HCT116 (cell line): ENCODE data around the gene MVK. TPM values are rescaled to one million over a fixed set of nuclear protein-coding genes. Genes with fewer than 3 reads are reported as not detected.

Experiments
- ATAC-seq: fragments of 200-7000 bp; cut with Tn5 transposase; 2 replicates; pipeline ENCODE4 v1.9.1; 2020; ENCODE audit warnings: mild to moderate bottlenecking, moderate library complexity
- BruUV-seq: library from RNA; stranded (reverse); fragments of 400-500 nt; replicated peaks from 2 replicates; lab custom pipeline; 2021; lab: Mats Ljungman, UMichigan
- CTCF ChIA-PET: fragments of 300-600 bp; sonication (Branson Sonifier 250); formaldehyde crosslinking; loops from one replicate; lab custom pipeline; 2021; ENCODE audit warnings: antibody characterized with exemption; lab: Charles Lee
- POLR2A ChIA-PET: fragments of 300-600, 350-600 bp; sonication (Branson Sonifier 250); formaldehyde crosslinking; loops from one replicate; lab custom pipeline; 2021; ENCODE audit warnings: antibody characterized with exemption; lab: Charles Lee
- RAD21 ChIA-PET, 2 experiments: fragments of 300-600 bp; sonication (Branson Sonifier 250); formaldehyde crosslinking; loops; one replicate each; lab custom pipeline; 2023; ENCODE audit warnings: low total read pairs in 2 of 2; ENCODE audit not compliant: uncharacterized antibody in 2 of 2, unreplicated experiment in 2 of 2, low non-redundant PET in 1 of 2; lab: Charles Lee
- DNase-seq: peaks from one replicate; pipeline ENCODE4 v3.0.0-alpha.2; 2010; ENCODE audit warnings: low read depth, low spot score
- H2AFZ ChIP-seq: fragments of 200-600 bp; shearing (Covaris generic), sonication (generic); 2 replicates; pipeline ENCODE4 v1.6.1; 2017; ENCODE audit warnings: low read depth, mixed run types, mixed read lengths, antibody characterized with exemption, low read length; ENCODE audit not compliant: poor library complexity, severe bottlenecking
- H3K27ac ChIP-seq: 2 replicates; pipeline ENCODE4 v1.5.1; 2012; ENCODE audit warnings: low read depth, low read length
- H3K27me3 ChIP-seq: fragments of 200-600 bp; sonication (generic); 2 replicates; pipeline ENCODE4 v1.6.1; 2016; ENCODE audit warnings: mixed run types, low read length, mixed read lengths; ENCODE audit not compliant: insufficient read depth
- H3K36me3 ChIP-seq, 2 experiments: fragments of 200-500 bp in 1 of 2; fragments of 200-600 bp in 1 of 2; sonication (Bioruptor generic) in 1 of 2; sonication (generic) in 1 of 2; 2 replicates each; pipeline versions ENCODE4 v1.5.1 to v1.6.1; 2014 to 2016; ENCODE audit warnings: low read length in 2 of 2, inconsistent platforms in 1 of 2, mixed read lengths in 1 of 2, mixed run types in 1 of 2; ENCODE audit not compliant: insufficient read depth in 2 of 2, control insufficient read depth in 1 of 2
- H3K4me1 ChIP-seq, 2 experiments: fragments of 200-600 bp in 1 of 2; sonication (generic) in 1 of 2; 2 replicates each; pipeline versions ENCODE4 v1.5.1 to v1.6.1; 2012 to 2017; ENCODE audit warnings: low read length in 2 of 2, inconsistent platforms in 1 of 2, mild to moderate bottlenecking in 1 of 2, mixed read lengths in 1 of 2, mixed run types in 1 of 2, moderate library complexity in 1 of 2; ENCODE audit not compliant: insufficient read depth in 2 of 2, control insufficient read depth in 1 of 2
- H3K4me2 ChIP-seq: fragments of 200-600 bp; sonication (generic); 2 replicates; pipeline ENCODE4 v1.6.1; 2017; ENCODE audit warnings: mixed run types, low read length, mixed read lengths
- H3K4me3 ChIP-seq, 2 experiments: fragments of 200-600 bp in 1 of 2; sonication (generic) in 1 of 2; replicated peaks in 1 of 2; 2 replicates each; pipeline ENCODE4 v1.5.1; 2011 to 2016; ENCODE audit warnings: low read length in 2 of 2, control low read depth in 1 of 2, low read depth in 1 of 2, mild to moderate bottlenecking in 1 of 2, mixed read lengths in 1 of 2, mixed run types in 1 of 2
- H3K79me2 ChIP-seq: fragments of 200-600 bp; sonication (generic); 2 replicates; pipeline ENCODE4 v1.6.1; 2017; ENCODE audit warnings: mild to moderate bottlenecking, mixed run types, low read length, moderate library complexity, mixed read lengths; ENCODE audit not compliant: insufficient read depth
- H3K9ac ChIP-seq: fragments of 200-600 bp; sonication (generic); 2 replicates; pipeline ENCODE4 v1.6.1; 2016; ENCODE audit warnings: low read length, mixed read lengths
- H3K9me2 ChIP-seq: fragments of 200-600 bp; sonication (generic), shearing (Covaris generic); 2 replicates; pipeline ENCODE4 v1.6.1; 2017; ENCODE audit warnings: mixed run types, mild to moderate bottlenecking, moderate library complexity; ENCODE audit not compliant: insufficient read depth
- H3K9me3 ChIP-seq, 2 experiments: fragments of 200-500 bp in 1 of 2; fragments of 200-600 bp in 1 of 2; sonication (Bioruptor generic) in 1 of 2; sonication (generic) in 1 of 2; 2 replicates each; pipeline ENCODE4 v1.6.1; 2014 to 2017; ENCODE audit warnings: low read length in 2 of 2, mixed read lengths in 2 of 2, inconsistent platforms in 1 of 2, low read depth in 1 of 2, mild to moderate bottlenecking in 1 of 2, mixed run types in 1 of 2, moderate library complexity in 1 of 2; ENCODE audit not compliant: control insufficient read depth in 1 of 2, insufficient read depth in 1 of 2
- H4K20me1 ChIP-seq: fragments of 200-600 bp; sonication (generic), shearing (Covaris generic); 2 replicates; pipeline ENCODE4 v1.6.1; 2017; ENCODE audit warnings: mixed run types, mild to moderate bottlenecking, moderate library complexity; ENCODE audit not compliant: insufficient read depth
- CEBPB ChIP-seq: IDR thresholded peaks from 2 replicates; pipeline ENCODE4 v1.6.1; 2012; ENCODE audit warnings: low read depth
- ELF1 ChIP-seq: IDR thresholded peaks from 2 replicates; pipeline ENCODE4 v1.6.1; 2012; ENCODE audit warnings: low read depth, borderline replicate concordance
- EZH2 ChIP-seq: fragments of 200-600 bp; sonication (generic); IDR thresholded peaks from 2 replicates; pipeline ENCODE4 v1.6.1; 2017; ENCODE audit warnings: antibody characterized with exemption, mixed run types
- FOSL1 ChIP-seq: IDR thresholded peaks from 2 replicates; pipeline ENCODE4 v1.6.1; 2012; ENCODE audit warnings: low read depth
- JUND ChIP-seq: IDR thresholded peaks from 2 replicates; pipeline ENCODE4 v1.6.1; 2012
- POLR2A ChIP-seq: IDR thresholded peaks from 2 replicates; pipeline ENCODE4 v1.7.0; 2011; ENCODE audit warnings: borderline replicate concordance; ENCODE audit not compliant: insufficient read depth, insufficient read length; ENCODE audit errors: extremely low read depth
- POLR2AphosphoS5 ChIP-seq: IDR thresholded peaks from 2 replicates; pipeline ENCODE4 v1.6.1; 2011; ENCODE audit warnings: mild to moderate bottlenecking, low read depth, low read length, moderate library complexity
- RAD21 ChIP-seq: IDR thresholded peaks from 2 replicates; pipeline ENCODE4 v1.6.1; 2012; ENCODE audit warnings: low read depth, mild to moderate bottlenecking
- SIN3A ChIP-seq: IDR thresholded peaks from 2 replicates; pipeline ENCODE4 v1.6.1; 2012; ENCODE audit warnings: low read depth
- SP1 ChIP-seq: IDR thresholded peaks from 2 replicates; pipeline ENCODE4 v1.6.1; 2012; ENCODE audit warnings: low read depth
- SRF ChIP-seq: IDR thresholded peaks from 2 replicates; pipeline ENCODE4 v1.6.1; 2012; ENCODE audit warnings: low read depth
- TCF7L2 ChIP-seq: IDR thresholded peaks from 2 replicates; pipeline ENCODE4 v1.7.0; 2011; ENCODE audit warnings: borderline replicate concordance, inconsistent platforms; ENCODE audit not compliant: insufficient read depth, insufficient read length; ENCODE audit errors: extremely low read depth
- YY1 ChIP-seq: IDR thresholded peaks from 2 replicates; pipeline ENCODE4 v1.6.1; 2011; ENCODE audit warnings: low read length, low read depth, moderate library complexity, mild to moderate bottlenecking; ENCODE audit not compliant: insufficient replicate concordance; ENCODE audit errors: extremely low read depth
- ZFX ChIP-seq: fragments of 450-650 bp; IDR thresholded peaks from 2 replicates; pipeline ENCODE4 v1.6.1; 2017
- ZNF274 ChIP-seq: fragments of 200-500 bp; sonication (Bioruptor generic); IDR thresholded peaks from 2 replicates; pipeline ENCODE4 v1.6.1; 2014; ENCODE audit warnings: mild to moderate bottlenecking, low read depth, low read length, inconsistent platforms
- intact Hi-C: fragments of 100-400 bp; cut with micrococcal nuclease; formaldehyde crosslinking; loops from 2 replicates; pipeline ENCODE4 v1.10.0; 2022
- total RNA-seq: library from RNA; stranded (reverse); gene quantifications from one replicate; pipeline ENCODE4 v1.2.1, GENCODE V29; 2021; ENCODE audit not compliant: unreplicated experiment
- TF ChIP-seq, protein P1 (sequence below), 3 experiments: fragments of 200-600 bp in 1 of 3; sonication (generic) in 1 of 3; IDR thresholded peaks in 2 of 3; conservative IDR thresholded peaks in 1 of 3; 2 replicates each; pipeline ENCODE4 v1.5.1; 2012 to 2017; ENCODE audit warnings: low read depth in 2 of 3, low read length in 2 of 3, antibody characterized with exemption in 1 of 3, borderline replicate concordance in 1 of 3, control low read depth in 1 of 3, mild to moderate bottlenecking in 1 of 3, mixed read lengths in 1 of 3, mixed run types in 1 of 3, moderate library complexity in 1 of 3; ENCODE audit not compliant: insufficient read depth in 1 of 3
- TF ChIP-seq, protein P2 (sequence below): IDR thresholded peaks from 2 replicates; pipeline ENCODE4 v1.6.1; 2012
- TF ChIP-seq, protein P3 (sequence below): IDR thresholded peaks from 2 replicates; pipeline ENCODE4 v1.6.1; 2012

The MVK gene
- total RNA-seq, 1 experiment from 2014 or later, result 17.3 TPM

DNA sequence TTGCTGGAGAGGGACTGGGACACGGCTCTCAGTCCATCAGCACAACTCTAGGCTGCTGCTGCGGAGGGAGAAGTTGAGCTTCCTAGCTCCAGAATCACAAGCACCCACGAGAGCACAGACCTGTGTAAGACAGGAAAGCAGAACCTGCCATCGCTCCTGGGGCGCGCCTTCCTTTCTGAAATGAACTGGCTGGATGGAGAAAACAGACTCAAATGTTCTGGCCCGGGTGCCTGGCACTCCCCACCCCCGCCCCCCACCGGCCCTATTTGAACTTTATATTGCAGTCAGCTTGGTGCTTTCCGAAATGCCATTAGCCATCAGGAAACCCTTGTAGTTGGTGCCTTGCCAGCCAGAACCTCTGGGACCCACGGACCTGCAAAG lies 23.8 kb downstream of the MVK start:
- POLR2A ChIA-PET, result interaction anchor here (0.6 kb wide), 1 partner anchor 24 kb away, joined by 3 read pairs; the partner anchor contains the start of genes MMAB and MVK
- CTCF ChIA-PET, result interaction anchor here (0.7 to 3.3 kb wide), 15 partner anchors 9 to 248 kb away, joined by 3 to 64 read pairs (median 6); partner anchors contain the start of genes FAM222A, MMAB and MVK
- no peaks in the 10 kb centered on the region for H3K79me2 ChIP-seq
- TF ChIP-seq FOSL1, result no peak
- TF ChIP-seq RAD21, result no peak
- TF ChIP-seq SIN3A, result no peak
- TF ChIP-seq TCF7L2, result no peak
- no peak for TF ChIP-seq SP1
- no peak for TF ChIP-seq EZH2
- TF ChIP-seq POLR2A, result no peak
- no peak for TF ChIP-seq POLR2AphosphoS5
- TF ChIP-seq ZNF274, result no peak
- TF ChIP-seq, protein P1, sequence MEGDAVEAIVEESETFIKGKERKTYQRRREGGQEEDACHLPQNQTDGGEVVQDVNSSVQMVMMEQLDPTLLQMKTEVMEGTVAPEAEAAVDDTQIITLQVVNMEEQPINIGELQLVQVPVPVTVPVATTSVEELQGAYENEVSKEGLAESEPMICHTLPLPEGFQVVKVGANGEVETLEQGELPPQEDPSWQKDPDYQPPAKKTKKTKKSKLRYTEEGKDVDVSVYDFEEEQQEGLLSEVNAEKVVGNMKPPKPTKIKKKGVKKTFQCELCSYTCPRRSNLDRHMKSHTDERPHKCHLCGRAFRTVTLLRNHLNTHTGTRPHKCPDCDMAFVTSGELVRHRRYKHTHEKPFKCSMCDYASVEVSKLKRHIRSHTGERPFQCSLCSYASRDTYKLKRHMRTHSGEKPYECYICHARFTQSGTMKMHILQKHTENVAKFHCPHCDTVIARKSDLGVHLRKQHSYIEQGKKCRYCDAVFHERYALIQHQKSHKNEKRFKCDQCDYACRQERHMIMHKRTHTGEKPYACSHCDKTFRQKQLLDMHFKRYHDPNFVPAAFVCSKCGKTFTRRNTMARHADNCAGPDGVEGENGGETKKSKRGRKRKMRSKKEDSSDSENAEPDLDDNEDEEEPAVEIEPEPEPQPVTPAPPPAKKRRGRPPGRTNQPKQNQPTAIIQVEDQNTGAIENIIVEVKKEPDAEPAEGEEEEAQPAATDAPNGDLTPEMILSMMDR (IDR thresholded peaks at IDR 0.05 in 2 of 3, conservative IDR thresholded peaks at IDR 0.05 in 1 of 3; ENCODE audit: borderline replicate concordance in 1 of 3, insufficient read depth in 1 of 3, low read depth in 2 of 3, low read length in 2 of 3), result no peak
- TF ChIP-seq, protein P2, sequence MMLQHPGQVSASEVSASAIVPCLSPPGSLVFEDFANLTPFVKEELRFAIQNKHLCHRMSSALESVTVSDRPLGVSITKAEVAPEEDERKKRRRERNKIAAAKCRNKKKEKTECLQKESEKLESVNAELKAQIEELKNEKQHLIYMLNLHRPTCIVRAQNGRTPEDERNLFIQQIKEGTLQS, result no peak
- no peak for TF ChIP-seq CEBPB
- no peak for TF ChIP-seq YY1
- TF ChIP-seq JUND, result no peak
- TF ChIP-seq, protein P3, sequence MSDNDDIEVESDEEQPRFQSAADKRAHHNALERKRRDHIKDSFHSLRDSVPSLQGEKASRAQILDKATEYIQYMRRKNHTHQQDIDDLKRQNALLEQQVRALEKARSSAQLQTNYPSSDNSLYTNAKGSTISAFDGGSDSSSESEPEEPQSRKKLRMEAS, result no peak
- no peak for TF ChIP-seq ELF1
- no peak for TF ChIP-seq SRF
- TF ChIP-seq ZFX, result no peak
- TF ChIP-seq, all 23 proteins: peak for 0
- no peaks in the 10 kb centered on the region for H3K9me2 ChIP-seq
- DNase-seq, result no peak
- no peak overlapping the region; the same call in 1 of the 2 replicates for H3K27ac ChIP-seq
- intact Hi-C loops, result loop anchor here (1.0 kb wide), 2 partner anchors 79 to 178 kb away; no protein-coding TSS in a partner anchor
- H2AFZ ChIP-seq, result no peak overlapping the region
- no peak overlapping the region for H3K4me3 ChIP-seq
- ATAC-seq, result peak; percentile 6; the same call in 1 of the 2 replicates
- BruUV-seq, result TSS peak; percentile 16
- H3K4me1 ChIP-seq, result peaks cover 4 to 11% of the 10 kb centered on the region in 2 experiments
- H4K20me1 ChIP-seq, result no peaks in the 10 kb centered on the region
- no peaks in the 10 kb centered on the region for H3K27me3 ChIP-seq
- RAD21 ChIA-PET, result interaction anchor here (0.8 to 1.1 kb wide), 7 partner anchors 117 to 248 kb away, joined by 3 to 9 read pairs (median 5); no protein-coding TSS in a partner anchor
- no peak overlapping the region for H3K9ac ChIP-seq
- 0 out of 4 replicates have a peak, but pooled peaks cover 0 to 5% of the 10 kb centered on the region in 2 experiments for H3K36me3 ChIP-seq
- no peaks in the 10 kb centered on the region for H3K9me3 ChIP-seq
- H3K4me2 ChIP-seq, result peak overlapping the region; percentile 30; the same call in 1 of the 2 replicates
